Lung (tissue), 12 donors: ENCODE data around the gene ANKRD44. TPM values are rescaled to one million over a fixed set of nuclear protein-coding genes. Genes with fewer than 3 reads are reported as not detected.

Experiments used
- ATAC-seq: fragments of 200-7000 bp; cut with Tn5 transposase; one replicate; pipeline ENCODE4 v1.9.1; 2020; ENCODE audit warnings: moderate number of reproducible peaks; ENCODE audit not compliant: insufficient read depth, low FRiP score
- DNase-seq, 3 donors: peaks; one replicate each; pipeline ENCODE4 v3.0.0-alpha.2; 2013 to 2017
- H3K27ac ChIP-seq, 2 donors: one replicate each; pipeline ENCODE4 v1.5.1; 2013; ENCODE audit warnings: mild to moderate bottlenecking in 2 of 2, moderate library complexity in 2 of 2, control low read depth in 1 of 2, inconsistent platforms in 1 of 2, low read depth in 1 of 2, low read length in 1 of 2
- H3K27me3 ChIP-seq, 3 donors: one replicate each; pipeline ENCODE4 v1.5.1; 2013; ENCODE audit warnings: low read length in 2 of 3; ENCODE audit not compliant: control insufficient read depth in 3 of 3, insufficient read depth in 3 of 3
- H3K36me3 ChIP-seq, 4 donors: one replicate each; pipeline ENCODE4 v1.5.1; 2013; ENCODE audit warnings: low read length in 4 of 4, mild to moderate bottlenecking in 1 of 4, moderate library complexity in 1 of 4; ENCODE audit not compliant: control insufficient read depth in 4 of 4, insufficient read depth in 4 of 4
- H3K4me1 ChIP-seq, 5 donors: one replicate each; pipeline ENCODE4 v1.5.1; 2013; ENCODE audit warnings: low read length in 5 of 5, mild to moderate bottlenecking in 2 of 5, moderate library complexity in 1 of 5; ENCODE audit not compliant: control insufficient read depth in 5 of 5, insufficient read depth in 5 of 5
- H3K4me3 ChIP-seq: one replicate; pipeline ENCODE4 v1.5.1; 2013; ENCODE audit warnings: mild to moderate bottlenecking, control low read depth, moderate library complexity
- H3K9ac ChIP-seq, 2 donors: one replicate each; pipeline ENCODE4 v1.5.1; 2013; ENCODE audit warnings: low read length in 2 of 2, control low read depth in 1 of 2; ENCODE audit not compliant: insufficient read depth in 1 of 2
- H3K9me3 ChIP-seq, 4 donors: one replicate each; pipeline ENCODE4 v1.5.1; 2013; ENCODE audit warnings: low read length in 3 of 4, mild to moderate bottlenecking in 1 of 4, moderate library complexity in 1 of 4; ENCODE audit not compliant: control insufficient read depth in 4 of 4, insufficient read depth in 3 of 4
- CTCF ChIP-seq: IDR thresholded peaks from 2 replicates; pipeline ENCODE4 v1.5.1; 2012; ENCODE audit warnings: mild to moderate bottlenecking; ENCODE audit errors: control extremely low read depth, extremely low read depth
- WGBS, 2 donors: extraction: QIAGEN DNeasy Blood & Tissue Kit; methylation state at CpG; one replicate each; pipeline ENCODE4 v1.1.7; 2013; 5-methylcytosine and 5-hydroxymethylcytosine counted together
- polyA plus RNA-seq, 2 donors: library from polyadenylated mRNA; stranded (reverse); fragments of 200-250 nt; gene quantifications; one replicate each; pipeline ENCODE4 v1.2.1, GENCODE V29; 2013
- total RNA-seq, 2 donors: library from RNA; depleted of rRNA in 1 of 2; stranded (reverse); fragments of >200 nt in 1 of 2; gene quantifications; one replicate each; pipeline ENCODE4 v1.2.1, GENCODE V29; 2014 to 2021
- donor health status: control.
- donor health status: control.
- donor health status: Bipolar disorder and iron deficiency.
- donor health status: healthy.
- donor health status: DM: yes; HTN: yes; CAD: no.

ANKRD44 gene
- total and polyA plus RNA-seq, 4 donors, result 7.1 to 73.8 (median 20.3) TPM

DNA sequence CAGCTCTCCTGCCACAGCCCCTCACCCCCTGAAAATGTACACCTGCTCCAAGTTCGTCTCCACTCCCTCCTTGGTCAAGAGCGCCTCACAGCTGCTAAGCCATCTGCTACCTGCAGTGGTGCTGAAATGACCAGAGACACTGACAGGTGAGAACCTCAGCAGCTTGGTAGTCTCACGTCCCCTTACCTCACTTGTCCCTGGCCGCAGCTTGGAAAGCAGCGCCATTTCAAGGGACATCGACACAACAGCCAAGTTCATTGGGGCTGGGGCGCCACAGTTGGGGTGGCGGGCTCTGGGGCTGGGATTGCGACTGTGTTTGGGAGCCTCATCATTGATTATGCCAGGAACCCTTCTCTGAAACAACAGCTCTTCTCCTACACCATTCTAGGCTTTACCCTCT is 47.5 kb downstream of the ANKRD44 start:
- no peak overlapping the region for H3K27ac ChIP-seq
- peaks cover 0 to 11% (median 4%) of the 10 kb centered on the region in 5 donors for H3K4me1 ChIP-seq
- no peaks in the 10 kb centered on the region for H3K36me3 ChIP-seq
- no peaks in the 10 kb centered on the region for H3K9me3 ChIP-seq
- TF ChIP-seq CTCF, result no peak
- no peak overlapping the region for H3K4me3 ChIP-seq
- 97 to 98% methylated on average over 9 of the region's 9 CpGs for WGBS, 2 donors
- no peak overlapping the region for H3K9ac ChIP-seq
- DNase-seq (no peak), ATAC-seq (no peak)
- no peaks in the 10 kb centered on the region for H3K27me3 ChIP-seq

GRCh38 chr2:197261808-197262226 is 48.8 kb downstream of the ANKRD44 start:
- Histone ChIP-seq H3K27ac (no peak overlapping the region), H3K4me1 (peaks cover 0 to 11% (median 4%) of the 10 kb centered on the region in 5 donors), H3K9me3 (no peaks in the 10 kb centered on the region), H3K9ac (no peak overlapping the region), H3K36me3 (no peaks in the 10 kb centered on the region), H3K4me3 (no peak overlapping the region), H3K27me3 (no peaks in the 10 kb centered on the region)
- no peak for TF ChIP-seq CTCF
- ATAC-seq (no peak), DNase-seq (peak in 2 of 3 donors; percentile 89 to 92)
- WGBS, 2 donors, result 31 to 34% methylated on average over 6 of the region's 6 CpGs

GRCh38 chr2:197259470-197259999 is 51.0 kb downstream of the ANKRD44 start:
- Histone ChIP-seq H3K9me3 (no peaks in the 10 kb centered on the region), H3K36me3 (no peaks in the 10 kb centered on the region), H3K4me1 (peaks cover 8 to 31% (median 10%) of the 10 kb centered on the region in 5 donors), H3K9ac (no peak overlapping the region), H3K27ac (no peak overlapping the region), H3K4me3 (no peak overlapping the region), H3K27me3 (no peaks in the 10 kb centered on the region)
- 90 to 92% methylated on average over 3 of the region's 3 CpGs for WGBS, 2 donors
- no peak for TF ChIP-seq CTCF
- DNase-seq (no peak), ATAC-seq (no peak)

GRCh38 chr2:197258580-197258979 is 52.0 kb downstream of the ANKRD44 start:
- Histone ChIP-seq H3K9ac (no peak overlapping the region), H3K9me3 (no peaks in the 10 kb centered on the region), H3K27me3 (no peaks in the 10 kb centered on the region), H3K4me1 (peaks cover 8 to 31% (median 10%) of the 10 kb centered on the region in 5 donors), H3K36me3 (no peaks in the 10 kb centered on the region), H3K27ac (no peak overlapping the region), H3K4me3 (no peak overlapping the region)
- WGBS, 2 donors, result 31 to 66% methylated on average over 2 of the region's 2 CpGs
- no peak for TF ChIP-seq CTCF
- ATAC-seq (no peak), DNase-seq (no peak)
